Type B pancreatic cell (in vitro differentiated cells): ENCODE measurements around the gene SECISBP2L. TPM values are rescaled to one million over a fixed set of nuclear protein-coding genes. Genes with fewer than 3 reads are reported as not detected.

Source experiments
- DNase-seq: peaks from one replicate; pipeline ENCODE4 v3.0.0; 2021; ENCODE audit warnings: mixed read lengths; ENCODE audit not compliant: unreplicated experiment; ENCODE audit errors: extremely low spot score
- H3K27ac Mint-ChIP-seq: 2 replicates; pipeline ENCODE4 v1.8.0; 2021; ENCODE audit warnings: mild to moderate bottlenecking, mixed read lengths
- H3K27me3 Mint-ChIP-seq: 2 replicates; pipeline ENCODE4 v1.8.0; 2021; ENCODE audit warnings: mixed read lengths
- H3K36me3 Mint-ChIP-seq: 2 replicates; pipeline ENCODE4 v1.8.0; 2021; ENCODE audit warnings: mixed read lengths
- H3K4me1 Mint-ChIP-seq: one replicate; pipeline ENCODE4 v1.8.0; 2021; ENCODE audit warnings: mixed read lengths; ENCODE audit not compliant: unreplicated experiment
- H3K4me3 Mint-ChIP-seq: 2 replicates; pipeline ENCODE4 v1.8.0; 2021; ENCODE audit warnings: mild to moderate bottlenecking, mixed read lengths
- H3K9me3 Mint-ChIP-seq: 2 replicates; pipeline ENCODE4 v1.8.0; 2021; ENCODE audit warnings: mixed read lengths
- CTCF ChIP-seq: fragments of 200-600 bp; sonication (generic); conservative IDR thresholded peaks from 2 replicates; pipeline ENCODE4 v1.5.0; 2021; ENCODE audit warnings: antibody characterized with exemption, mild to moderate bottlenecking
- total RNA-seq: library from RNA; stranded (reverse); gene quantifications from 2 replicates; pipeline ENCODE4 v1.2.1, GENCODE V29; 2021; ENCODE audit warnings: low replicate concordance

Gene SECISBP2L
- total RNA-seq, 1 donor from 2014 or later: 51.9 TPM

GRCh38 chr15:49085696-49086459 is 39.6 kb upstream of the SECISBP2L start:
- no peak for TF ChIP-seq CTCF
- Mint-ChIP-seq H3K9me3 (no peaks in the 10 kb centered on the region), H3K36me3 (no peaks in the 10 kb centered on the region), H3K4me3 (no peak overlapping the region), H3K4me1 (no peaks in the 10 kb centered on the region), H3K27ac (no peak overlapping the region), H3K27me3 (no peaks in the 10 kb centered on the region)
- DNase-seq: no peak

- H3K27ac Mint-ChIP-seq: peak overlapping the region; percentile 16
- DNase-seq: no peak
- no peaks in the 10 kb centered on the region for H3K4me1 Mint-ChIP-seq
- no peaks in the 10 kb centered on the region for H3K27me3 Mint-ChIP-seq
- H3K9me3 Mint-ChIP-seq: no peaks in the 10 kb centered on the region
- no peak for TF ChIP-seq CTCF
- H3K4me3 Mint-ChIP-seq: no peak overlapping the region
- H3K36me3 Mint-ChIP-seq: no peaks in the 10 kb centered on the region
Observed at GRCh38 chr15:49084285-49084570, 38.0 kb upstream of the SECISBP2L start.

- Mint-ChIP-seq H3K27me3 (no peaks in the 10 kb centered on the region), H3K4me3 (no peak overlapping the region), H3K36me3 (no peaks in the 10 kb centered on the region), H3K9me3 (no peaks in the 10 kb centered on the region), H3K27ac (peak overlapping the region; percentile 16), H3K4me1 (no peaks in the 10 kb centered on the region)
- TF ChIP-seq CTCF: no peak
- no peak for DNase-seq
Observed at GRCh38 chr15:49083401-49084284, 37.4 kb upstream of the SECISBP2L start.

GRCh38 chr15:49082960-49083359 is 36.7 kb upstream of the SECISBP2L start:
- DNase-seq: no peak
- TF ChIP-seq CTCF: no peak
- no peaks in the 10 kb centered on the region for H3K9me3 Mint-ChIP-seq
- no peak overlapping the region for H3K27ac Mint-ChIP-seq
- no peaks in the 10 kb centered on the region for H3K4me1 Mint-ChIP-seq
- no peaks in the 10 kb centered on the region for H3K27me3 Mint-ChIP-seq
- H3K4me3 Mint-ChIP-seq: no peak overlapping the region
- no peaks in the 10 kb centered on the region for H3K36me3 Mint-ChIP-seq

GRCh38 chr15:49079340-49080039 is 33.2 kb upstream of the SECISBP2L start:
- Mint-ChIP-seq H3K9me3 (no peaks in the 10 kb centered on the region), H3K36me3 (no peaks in the 10 kb centered on the region), H3K27ac (no peak overlapping the region), H3K4me3 (no peak overlapping the region), H3K27me3 (no peaks in the 10 kb centered on the region), H3K4me1 (no peaks in the 10 kb centered on the region)
- no peak for TF ChIP-seq CTCF
- no peak for DNase-seq
